ENCODE results near the gene KRTAP22-1.

KRTAP22-1 gene

GRCh38 chr21:30625449-30626165 lies 24.7 kb downstream of the KRTAP22-1 start:
- DNase-seq (ENCODE audit: low read depth) = no peak

GRCh38 chr21:30628109-30628508 lies 27.2 kb downstream of the KRTAP22-1 start:
- DNase-seq (ENCODE audit: low read depth) = no peak

- DNase-seq (ENCODE audit: low read depth) = peak; percentile 32
These were observed 28.3 kb downstream of the KRTAP22-1 start for GRCh38 chr21:30629200-30629599.

- DNase-seq (ENCODE audit: low read depth) = no peak
These were observed 34.0 kb downstream of the KRTAP22-1 start, which contains the start of gene KRTAP20-2 for GRCh38 chr21:30634906-30635305. KRTAP20-2 (plus strand) TSS chr21:30635206; CDS start chr21:30635264, 58 bp downstream.

GRCh38 chr21:30638686-30639085 lies 37.8 kb downstream of the KRTAP22-1 start:
- DNase-seq (ENCODE audit: low read depth) = no peak

GRCh38 chr21:30642564-30642963 lies 41.7 kb downstream of the KRTAP22-1 start, which contains the start of gene KRTAP20-3:
KRTAP20-3 (plus strand) TSS chr21:30642864.
- no peak for DNase-seq (ENCODE audit: low read depth)

GRCh38 chr21:30646904-30647414 lies 46.1 kb downstream of the KRTAP22-1 start:
- DNase-seq (ENCODE audit: low read depth) = peak; percentile 5

Measured in HS-5 (cell line).